GM21723 (cell line): ENCODE measurements around the gene C19orf81.

Source experiments
- ATAC-seq: cut with Tn5 transposase; IDR thresholded peaks from one replicate; pipeline ENCODE4 v1.9.1; 2021; ENCODE audit warnings: mild to moderate bottlenecking, moderate library complexity; ENCODE audit not compliant: unreplicated experiment

The C19orf81 gene

GRCh38 chr19:50708179-50708879 lies 59.1 kb downstream of the C19orf81 start:
- ATAC-seq: no peak
